Amygdala (tissue), 56 donors: ENCODE results near the gene TUBB6.

Source experiments
- DNase-seq, 56 donors: peaks; one replicate each; lab custom pipeline; 2025; lab: John Stamatoyannopoulos, UW

Gene TUBB6

GRCh38 chr18:12374401-12374800, 66.4 kb downstream of the TUBB6 start:
- no peak for DNase-seq
